GM18873 (cell line): ENCODE results near the gene RAB6D.
A peak's percentile ranks its signal among the peaks of the same experiment; 100 is the strongest.
"Not testable (repeated sequence)": the region's sequence is repeated elsewhere in the genome, so short reads cannot be mapped to it uniquely, and the experiment has no call there.

Source experiments
- ATAC-seq: cut with Tn5 transposase; IDR thresholded peaks from one replicate; pipeline ENCODE4 v1.9.1; 2021; ENCODE audit warnings: mild to moderate bottlenecking, moderate library complexity, moderate number of reproducible peaks; ENCODE audit not compliant: unreplicated experiment, low FRiP score

The RAB6D gene

GRCh38 chr2:131363703-131364186 is at the start of gene RAB6D:
TSS of gene RAB6D (minus strand) at chr2:131364168. CDS start at chr2:131363720, 448 bp downstream.
- not testable (repeated sequence) for ATAC-seq

- ATAC-seq: peak; percentile 59
Measured at GRCh38 chr2:131413148-131413747, 49.3 kb upstream of the RAB6D start.

GRCh38 chr2:131410173-131410572 is 46.2 kb upstream of the RAB6D start:
- no peak for ATAC-seq

- no peak for ATAC-seq
Measured at GRCh38 chr2:131408778-131409177, 44.8 kb upstream of the RAB6D start.

- no peak for ATAC-seq
Measured at GRCh38 chr2:131408207-131408606, 44.2 kb upstream of the RAB6D start.

- ATAC-seq: no peak
Measured at GRCh38 chr2:131404753-131405152, 40.8 kb upstream of the RAB6D start.

- no peak for ATAC-seq
Measured at GRCh38 chr2:131402320-131403039, 38.5 kb upstream of the RAB6D start.

GRCh38 chr2:131400849-131401248 is 36.9 kb upstream of the RAB6D start:
- no peak for ATAC-seq

GRCh38 chr2:131400441-131400840 is 36.5 kb upstream of the RAB6D start:
- ATAC-seq: not testable (repeated sequence)

- not testable (repeated sequence) for ATAC-seq
Measured at GRCh38 chr2:131396209-131396608, 32.2 kb upstream of the RAB6D start.

- not testable (repeated sequence) for ATAC-seq
Measured at GRCh38 chr2:131395024-131395645, 31.2 kb upstream of the RAB6D start.

GRCh38 chr2:131394147-131394931 is 30.4 kb upstream of the RAB6D start:
- ATAC-seq: no peak

- not testable (repeated sequence) for ATAC-seq
Measured at GRCh38 chr2:131391953-131392352, 28.0 kb upstream of the RAB6D start.

- ATAC-seq: not testable (repeated sequence)
Measured at GRCh38 chr2:131391471-131391870, 27.5 kb upstream of the RAB6D start.

GRCh38 chr2:131390495-131391130 is 26.6 kb upstream of the RAB6D start:
- not testable (repeated sequence) for ATAC-seq

GRCh38 chr2:131389657-131390056 is 25.7 kb upstream of the RAB6D start:
- ATAC-seq: no peak

GRCh38 chr2:131388834-131389233 is 24.9 kb upstream of the RAB6D start:
- not testable (repeated sequence) for ATAC-seq

- ATAC-seq: not testable (repeated sequence)
Measured at GRCh38 chr2:131373111-131373510, 9.1 kb upstream of the RAB6D start.

GRCh38 chr2:131369954-131370353 is 6.0 kb upstream of the RAB6D start:
- no peak for ATAC-seq

GRCh38 chr2:131368493-131369066 is 4.6 kb upstream of the RAB6D start:
- ATAC-seq: not testable (repeated sequence)
